IPS DF 6.9 (cell line): ENCODE results near the gene LRRFIP1.
"Not testable (repeated sequence)": the region's sequence is repeated elsewhere in the genome, so short reads cannot be mapped to it uniquely, and the experiment has no call there.

Experiments
- DNase-seq: peaks from one replicate; pipeline ENCODE4 v3.0.0-alpha.2; 2013; ENCODE audit warnings: low read depth, low spot score
- H3K27ac ChIP-seq: one replicate; pipeline ENCODE4 v1.5.1; 2013; ENCODE audit warnings: low read length, control low read depth
- H3K27me3 ChIP-seq: 2 replicates; pipeline ENCODE4 v1.6.1; 2013; ENCODE audit warnings: mild to moderate bottlenecking, low read length; ENCODE audit not compliant: control insufficient read depth, insufficient read depth
- H3K36me3 ChIP-seq: 2 replicates; pipeline ENCODE4 v1.6.1; 2013; ENCODE audit warnings: low read length; ENCODE audit not compliant: control insufficient read depth, insufficient read depth
- H3K4me1 ChIP-seq: 2 replicates; pipeline ENCODE4 v1.6.1; 2013; ENCODE audit warnings: low read length; ENCODE audit not compliant: control insufficient read depth, insufficient read depth
- H3K4me3 ChIP-seq: 2 replicates; pipeline ENCODE4 v1.5.1; 2013; ENCODE audit warnings: mild to moderate bottlenecking, low read length
- H3K9me3 ChIP-seq: 2 replicates; pipeline ENCODE4 v1.6.1; 2013; ENCODE audit warnings: low read length, inconsistent platforms; ENCODE audit not compliant: control insufficient read depth, insufficient read depth
- WGBS: extraction: QIAGEN DNeasy Blood & Tissue Kit; methylation state at CpG from one replicate; pipeline ENCODE4 v1.1.7; 2013; ENCODE audit warnings: mixed read lengths, missing lambda C conversion rate; ENCODE audit not compliant: insufficient read length, insufficient coverage; 5-methylcytosine and 5-hydroxymethylcytosine counted together

Gene LRRFIP1

DNA sequence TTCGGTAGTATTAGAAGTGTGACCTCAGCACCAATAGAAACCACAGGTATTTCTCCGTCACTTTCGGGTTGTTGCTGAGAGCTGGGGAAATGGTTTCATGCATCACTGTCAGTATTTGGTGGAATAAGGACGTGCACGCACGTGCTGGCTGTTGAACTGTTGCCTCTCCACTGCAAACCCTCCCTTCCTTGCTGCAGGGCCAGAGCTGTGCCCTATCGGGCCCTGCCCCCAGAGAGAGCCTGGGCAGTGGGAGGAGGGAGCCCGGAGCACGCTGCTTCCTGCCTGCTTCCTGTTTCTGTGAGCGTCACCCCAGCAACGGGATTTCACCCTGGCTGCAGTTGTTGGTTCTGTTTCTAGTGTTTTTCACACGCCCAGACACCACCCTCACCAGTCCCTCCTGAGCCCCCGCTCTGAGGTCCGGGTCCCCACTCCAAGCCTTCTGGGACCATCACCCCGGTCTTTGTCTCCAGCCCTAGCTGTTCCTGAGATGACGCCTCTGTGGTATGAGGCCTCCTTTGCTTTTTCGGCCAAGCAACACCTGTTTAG, 47.4 kb downstream of the LRRFIP1 start:
- Histone ChIP-seq H3K9me3 (no peaks in the 10 kb centered on the region), H3K4me3 (no peak overlapping the region), H3K27me3 (no peaks in the 10 kb centered on the region), H3K4me1 (peaks cover 3% of the 10 kb centered on the region), H3K36me3 (no peaks in the 10 kb centered on the region), H3K27ac (no peak overlapping the region)
- DNase-seq = no peak
- no CpG with 5 or more reads among the region's 17 CpGs for WGBS

DNA sequence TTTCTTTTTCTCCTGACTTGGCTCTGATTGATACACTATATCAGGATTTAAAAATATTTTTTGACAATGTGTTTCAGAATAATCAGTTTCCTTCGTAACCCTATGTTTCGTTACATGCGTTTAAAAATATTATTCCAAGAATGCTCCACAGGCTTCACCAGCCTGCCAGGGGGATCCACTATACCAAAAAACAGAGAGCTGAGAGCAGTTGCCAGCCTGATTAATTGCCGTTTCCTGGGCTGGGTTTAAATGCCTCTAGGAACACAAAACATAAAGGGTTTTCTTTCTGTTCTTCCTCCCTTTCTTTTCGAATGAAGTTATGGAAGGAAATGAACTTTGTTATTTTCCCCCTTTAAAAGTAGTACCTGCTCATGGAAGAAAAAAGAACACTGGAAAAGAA, 47.9 kb downstream of the LRRFIP1 start:
- no peak for DNase-seq
- no peaks in the 10 kb centered on the region for H3K27me3 ChIP-seq
- WGBS = no CpG with 5 or more reads among the region's 5 CpGs
- no peaks in the 10 kb centered on the region for H3K9me3 ChIP-seq
- no peaks in the 10 kb centered on the region for H3K36me3 ChIP-seq
- H3K27ac ChIP-seq = no peak overlapping the region
- peaks cover 3% of the 10 kb centered on the region for H3K4me1 ChIP-seq
- no peak overlapping the region for H3K4me3 ChIP-seq

DNA sequence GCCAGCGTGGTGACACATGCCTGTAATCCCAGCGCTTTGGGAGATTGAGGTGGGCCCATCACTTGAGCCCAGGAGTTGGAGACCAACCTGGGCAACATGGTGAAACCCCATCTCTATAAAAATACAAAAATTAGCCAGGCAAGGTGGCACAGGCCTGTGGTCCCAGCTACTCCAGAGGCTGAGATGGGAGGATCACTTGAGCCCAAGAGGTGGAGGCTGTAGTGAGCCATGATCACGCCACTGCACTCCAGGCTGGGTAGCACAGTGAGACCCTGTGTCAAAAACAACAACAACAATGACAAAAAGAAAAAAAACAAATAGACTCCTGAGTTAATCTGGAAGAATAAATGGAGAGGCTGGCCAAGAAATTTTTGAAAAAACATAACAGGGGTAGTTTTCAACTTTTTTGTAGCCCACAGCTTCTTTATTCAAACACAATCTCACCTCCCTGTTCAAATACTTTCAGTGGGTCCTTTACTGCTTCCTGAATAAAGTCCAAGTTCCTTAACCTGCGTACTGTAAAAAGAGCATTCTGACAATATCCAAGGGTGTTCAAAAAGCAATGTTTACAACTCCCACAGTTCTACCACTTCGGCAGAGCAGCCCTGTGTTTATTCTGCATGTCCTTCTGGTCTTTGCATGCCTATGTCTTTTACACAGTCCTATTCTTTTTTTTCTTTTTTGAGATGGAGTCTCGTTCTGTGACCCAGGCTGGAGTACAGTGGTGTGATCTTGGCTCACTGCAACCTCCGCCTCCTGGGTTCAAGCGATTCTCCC, 53.5 kb downstream of the LRRFIP1 start:
- H3K9me3 ChIP-seq = no peaks in the 10 kb centered on the region
- no peak for DNase-seq
- H3K4me1 ChIP-seq = no peaks in the 10 kb centered on the region
- no peaks in the 10 kb centered on the region for H3K36me3 ChIP-seq
- no CpG with 5 or more reads among the region's 8 CpGs for WGBS
- no peak overlapping the region for H3K27ac ChIP-seq
- H3K4me3 ChIP-seq = no peak overlapping the region
- H3K27me3 ChIP-seq = no peaks in the 10 kb centered on the region

DNA sequence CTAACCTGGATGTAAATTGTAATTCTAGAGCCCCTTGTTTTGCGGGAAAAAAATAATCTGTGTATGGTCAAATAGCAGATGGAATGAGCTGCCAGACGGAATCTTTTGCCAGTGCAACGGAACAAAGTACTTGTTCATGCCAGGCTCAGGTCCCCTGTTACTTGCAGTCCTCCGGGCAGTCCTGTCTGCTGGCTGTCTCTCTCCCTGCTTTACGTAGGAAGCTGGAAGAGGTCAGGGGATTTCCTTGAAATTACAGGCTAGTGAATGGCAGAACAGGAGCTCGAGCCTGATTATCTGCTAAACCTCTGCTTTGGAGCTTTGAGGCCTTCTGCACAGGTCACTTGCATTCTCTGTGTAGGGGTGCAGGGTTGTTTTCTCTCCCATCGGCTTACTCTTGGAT, 54.8 kb downstream of the LRRFIP1 start:
- H3K4me3 ChIP-seq = no peak overlapping the region
- H3K9me3 ChIP-seq = no peaks in the 10 kb centered on the region
- H3K27ac ChIP-seq = no peak overlapping the region
- no peaks in the 10 kb centered on the region for H3K27me3 ChIP-seq
- no peak for DNase-seq
- no CpG with 5 or more reads among the region's 7 CpGs for WGBS
- no peaks in the 10 kb centered on the region for H3K4me1 ChIP-seq
- H3K36me3 ChIP-seq = no peaks in the 10 kb centered on the region

DNA sequence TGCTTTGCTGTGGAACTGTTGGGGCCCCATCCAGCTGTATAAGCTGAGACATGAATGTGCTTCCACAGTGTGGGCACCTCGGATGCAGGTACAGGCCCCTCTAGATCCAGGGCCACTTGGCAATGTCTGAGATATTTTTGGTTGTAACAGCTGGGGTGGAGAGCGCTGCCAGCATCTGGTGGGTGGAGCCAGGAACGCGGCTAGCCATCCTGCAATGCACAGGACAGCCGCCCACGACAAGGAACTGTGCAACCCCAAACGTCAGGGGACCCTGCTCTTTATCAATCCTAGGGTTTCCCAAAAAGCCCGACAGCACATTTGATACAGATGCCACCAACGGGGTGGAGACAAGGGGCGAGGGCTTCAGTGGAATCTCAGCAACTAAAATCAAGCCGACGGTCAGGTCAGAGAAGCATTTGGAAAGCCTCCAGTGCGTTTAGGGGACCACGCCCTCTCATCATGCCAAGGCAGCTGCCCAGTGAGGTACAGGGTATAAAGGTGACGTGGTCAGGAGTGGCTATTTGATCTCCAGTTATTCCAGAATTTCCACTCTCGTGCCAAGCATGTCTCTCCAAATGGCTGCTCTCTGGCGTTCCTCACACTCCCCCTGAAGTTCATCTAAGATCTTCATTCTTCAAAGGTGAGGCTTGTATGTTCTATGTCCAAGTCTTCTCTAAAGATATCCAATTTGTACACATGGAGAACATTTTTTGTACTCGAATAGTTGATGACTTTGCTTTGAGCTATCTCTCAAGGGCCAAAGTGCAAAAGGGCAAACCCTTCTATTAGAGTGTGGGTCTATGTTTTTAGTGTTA, 55.7 kb downstream of the LRRFIP1 start:
- H3K9me3 ChIP-seq = no peaks in the 10 kb centered on the region
- no peaks in the 10 kb centered on the region for H3K27me3 ChIP-seq
- no peaks in the 10 kb centered on the region for H3K36me3 ChIP-seq
- WGBS = no CpG with 5 or more reads among the region's 18 CpGs
- no peak overlapping the region for H3K4me3 ChIP-seq
- DNase-seq = no peak
- H3K27ac ChIP-seq = no peak overlapping the region
- H3K4me1 ChIP-seq = no peaks in the 10 kb centered on the region

DNA sequence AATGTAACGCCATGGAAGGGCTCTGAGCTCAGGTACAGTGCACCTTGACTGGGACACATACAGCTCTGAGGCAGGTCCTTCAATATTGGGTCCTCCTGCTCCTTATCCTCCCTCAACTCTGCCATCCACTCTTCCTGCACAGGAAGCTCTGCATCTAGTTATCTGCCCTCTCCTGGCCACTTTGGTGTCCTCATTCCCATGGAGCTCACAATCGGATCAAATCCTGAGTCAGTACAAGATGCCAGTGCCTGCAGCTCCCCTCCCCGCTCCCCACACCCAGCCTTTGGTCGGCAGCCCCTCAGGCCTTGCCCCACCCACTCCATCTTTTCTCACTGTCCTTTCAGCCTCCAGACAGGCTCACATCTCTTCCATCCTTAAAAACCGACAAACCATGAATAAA, 58.0 kb downstream of the LRRFIP1 start:
- no peaks in the 10 kb centered on the region for H3K9me3 ChIP-seq
- H3K27ac ChIP-seq = no peak overlapping the region
- no peak for DNase-seq
- H3K27me3 ChIP-seq = no peaks in the 10 kb centered on the region
- no peaks in the 10 kb centered on the region for H3K4me1 ChIP-seq
- no CpG with 5 or more reads among the region's 5 CpGs for WGBS
- H3K4me3 ChIP-seq = no peak overlapping the region
- H3K36me3 ChIP-seq = no peaks in the 10 kb centered on the region

DNA sequence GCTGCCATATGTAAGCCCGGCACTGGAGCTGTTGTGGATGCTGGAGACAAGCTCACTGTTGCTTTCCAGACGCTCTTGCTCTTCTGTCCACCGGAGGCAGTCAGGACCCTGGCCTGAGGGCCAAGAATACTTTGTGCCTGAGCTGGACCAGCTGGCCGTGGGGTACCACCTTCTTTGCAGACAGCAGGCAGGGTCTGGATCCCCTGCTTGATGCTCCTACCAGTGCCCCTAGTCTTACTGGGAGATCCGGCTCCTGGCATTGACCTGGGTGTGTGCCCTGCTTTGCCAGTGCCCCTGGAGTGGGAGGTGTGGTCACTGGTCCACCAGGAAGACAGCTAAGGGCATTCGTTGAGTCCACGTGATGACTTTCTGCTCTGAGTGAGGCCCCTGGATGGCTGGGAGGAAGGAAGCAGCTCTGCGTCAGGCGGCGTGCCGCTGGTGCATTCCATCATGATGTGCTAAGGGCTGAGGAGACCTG, 59.3 kb downstream of the LRRFIP1 start:
- WGBS = no CpG with 5 or more reads among the region's 11 CpGs

DNA sequence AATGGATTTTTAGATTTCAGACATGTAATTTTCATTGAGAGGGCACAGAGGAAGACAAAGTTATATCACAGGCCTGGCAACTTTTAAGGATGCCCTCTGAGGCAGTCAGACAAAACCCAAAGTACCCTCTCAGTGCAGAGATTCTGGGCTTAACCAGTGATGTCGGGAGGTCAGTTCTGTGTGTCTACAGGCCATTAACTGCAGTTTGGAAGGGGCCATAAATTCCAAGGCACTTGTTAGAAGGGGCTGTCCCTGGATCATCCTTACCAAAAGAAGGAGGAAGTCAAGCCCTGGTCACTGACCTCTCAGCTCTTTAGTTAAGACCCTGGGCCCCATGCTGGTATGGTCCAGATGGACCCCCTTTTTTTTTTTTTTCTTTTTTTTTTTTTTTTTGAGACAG, 60.7 kb downstream of the LRRFIP1 start:
- H3K27ac ChIP-seq = no peak overlapping the region
- no CpG with 5 or more reads among the region's 1 CpG for whole genome bisulfite sequencing
- no peak overlapping the region for H3K4me3 ChIP-seq
- H3K27me3 ChIP-seq = no peaks in the 10 kb centered on the region
- no peaks in the 10 kb centered on the region for H3K9me3 ChIP-seq
- no peaks in the 10 kb centered on the region for H3K36me3 ChIP-seq
- H3K4me1 ChIP-seq = no peaks in the 10 kb centered on the region
- no peak for DNase-seq

More for the DNA sequence above, 59.3 kb downstream of the LRRFIP1 start:
- Histone ChIP-seq H3K9me3 (no peaks in the 10 kb centered on the region), H3K36me3 (no peaks in the 10 kb centered on the region), H3K4me3 (no peak overlapping the region), H3K4me1 (no peaks in the 10 kb centered on the region), H3K27ac (no peak overlapping the region), H3K27me3 (no peaks in the 10 kb centered on the region)
- DNase-seq = no peak

DNA sequence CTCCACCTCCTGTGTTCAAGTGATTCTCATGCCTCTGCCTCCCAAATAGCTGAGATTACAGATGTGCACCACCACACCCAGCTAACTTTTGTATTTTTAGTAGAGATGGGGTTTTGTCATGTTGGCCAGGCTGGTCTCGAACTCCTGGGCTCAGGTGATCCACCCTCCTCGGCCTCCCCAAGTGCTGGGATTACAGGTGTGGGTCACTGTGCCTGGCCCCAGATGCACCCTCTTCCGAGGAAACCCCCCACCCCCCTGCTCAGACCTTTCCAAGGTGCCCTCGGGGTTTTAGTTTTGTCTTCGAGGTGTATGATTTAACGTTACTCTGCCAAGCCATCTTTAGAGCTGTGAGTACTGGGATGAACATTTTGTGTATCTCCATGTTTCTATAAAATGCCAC, 61.2 kb downstream of the LRRFIP1 start:
- not testable (repeated sequence) for H3K27ac ChIP-seq, H3K36me3 ChIP-seq, H3K9me3 ChIP-seq, H3K27me3 ChIP-seq, H3K4me3 ChIP-seq, DNase-seq, H3K4me1 ChIP-seq
- WGBS = no CpG with 5 or more reads among the region's 6 CpGs

DNA sequence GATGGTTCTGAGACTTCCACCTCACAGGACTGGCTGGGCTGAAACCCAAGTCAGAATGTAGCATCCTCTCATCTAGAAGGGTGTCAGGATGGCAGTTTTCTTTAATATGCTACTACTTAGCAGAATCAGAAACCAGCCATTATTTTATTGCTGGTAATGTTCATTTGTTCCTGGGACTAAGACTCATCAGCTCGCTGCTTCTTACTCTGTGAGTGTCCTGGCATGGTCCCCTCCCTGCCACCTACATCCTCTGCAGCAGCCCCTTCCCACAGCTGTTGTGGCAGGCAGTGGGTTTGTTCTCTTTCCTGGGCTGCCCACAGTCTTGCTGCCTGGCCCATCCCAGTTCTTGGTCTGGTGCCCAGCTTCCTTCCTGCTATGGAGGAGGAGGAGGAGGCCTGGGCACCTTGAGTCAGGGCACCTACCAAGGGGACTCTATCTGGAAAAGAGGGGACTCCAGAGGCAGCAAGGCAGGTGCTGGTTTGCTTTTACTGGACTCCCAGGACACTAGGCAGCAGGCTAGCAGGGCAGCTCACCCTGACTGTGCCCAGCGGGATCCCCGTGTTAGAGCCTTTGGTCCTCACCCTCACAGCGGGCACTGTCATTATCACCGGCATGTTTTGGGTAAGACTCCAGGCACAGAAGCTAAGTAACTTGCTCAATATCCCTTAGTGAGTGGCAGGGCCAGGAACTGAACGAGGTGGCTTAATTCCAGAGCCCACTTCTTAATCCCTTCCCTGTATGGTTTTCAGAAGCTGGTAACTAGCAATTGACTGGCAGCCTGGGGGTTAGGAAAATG, 62.1 kb downstream of the LRRFIP1 start:
- no peak for DNase-seq

More for the DNA sequence above, 62.1 kb downstream of the LRRFIP1 start:
- no CpG with 5 or more reads among the region's 6 CpGs for whole genome bisulfite sequencing
- Histone ChIP-seq H3K36me3 (no peaks in the 10 kb centered on the region), H3K4me3 (no peak overlapping the region), H3K4me1 (peaks cover 7% of the 10 kb centered on the region), H3K27ac (no peak overlapping the region), H3K9me3 (no peaks in the 10 kb centered on the region), H3K27me3 (no peaks in the 10 kb centered on the region)
